K562 (cell line): ENCODE measurements around the gene CCAR1. TPM values are rescaled to one million over a fixed set of nuclear protein-coding genes. Genes with fewer than 3 reads are reported as not detected.

ENCODE experiments used
- CHD4 ChIP-seq: fragments of 200-600 bp; sonication (generic); IDR thresholded peaks from 3 replicates; pipeline ENCODE4 v1.6.1; 2012; ENCODE audit warnings: low read depth, mild to moderate bottlenecking, mixed read lengths, low read length, inconsistent platforms; ENCODE audit not compliant: insufficient read depth, insufficient replicate concordance, poor library complexity, severe bottlenecking
- EP400 ChIP-seq: fragments of 450-650 bp; IDR thresholded peaks from 2 replicates; pipeline ENCODE4 v1.6.1; 2017; ENCODE audit warnings: antibody characterized with exemption, mild to moderate bottlenecking, moderate library complexity
- FOXP1 ChIP-seq: sonication (generic); formaldehyde crosslinking; IDR thresholded peaks from 2 replicates; pipeline ENCODE4 v1.8.0; 2022; ENCODE audit warnings: mild to moderate bottlenecking, missing genetic modification reagents
- GABPB1 ChIP-seq: sonication (generic); formaldehyde crosslinking; IDR thresholded peaks from 2 replicates; pipeline ENCODE4 v1.8.0; 2022; ENCODE audit warnings: mild to moderate bottlenecking, missing genetic modification reagents
- HOXB6 ChIP-seq: fragments of 250-450 bp; sonication (Bioruptor Pico); IDR thresholded peaks from 2 replicates; pipeline ENCODE4 v1.5.1; 2022; ENCODE audit warnings: mild to moderate bottlenecking, borderline replicate concordance
- PURB ChIP-seq: sonication (generic); formaldehyde crosslinking; IDR thresholded peaks from 2 replicates; pipeline ENCODE4 v1.9.0; 2021; ENCODE audit warnings: low read depth, mild to moderate bottlenecking, missing genetic modification reagents
- PYGO2 ChIP-seq: fragments of 450-650 bp; IDR thresholded peaks from 2 replicates; pipeline ENCODE4 v1.6.1; 2016; ENCODE audit warnings: mild to moderate bottlenecking, missing genetic modification characterization, moderate library complexity, missing compliant biosample characterization
- RBBP5 ChIP-seq: fragments of 200-600 bp; sonication (generic); IDR thresholded peaks from 2 replicates; pipeline ENCODE4 v1.6.1; 2012; ENCODE audit warnings: borderline replicate concordance, mild to moderate bottlenecking, low read length, control low read depth, inconsistent platforms; ENCODE audit not compliant: insufficient read depth, poor library complexity, severe bottlenecking
- RBM25 ChIP-seq: fragments of 200-400 bp; formaldehyde crosslinking; IDR thresholded peaks from 2 replicates; pipeline ENCODE4 v1.6.1; 2018; ENCODE audit warnings: low read length, low read depth, moderate library complexity; ENCODE audit not compliant: severe bottlenecking
- SMAD3 ChIP-seq: fragments of 450-650 bp; formaldehyde crosslinking; conservative IDR thresholded peaks from 2 replicates; pipeline ENCODE4 v1.4.0; 2020; ENCODE audit warnings: mild to moderate bottlenecking
- TBP ChIP-seq: optimal IDR thresholded peaks from 2 replicates; pipeline ENCODE3; 2011; ENCODE audit warnings: low read depth, low read length, improper control_type of control experiment
- ZFPM2 ChIP-seq: fragments of 250-450 bp; sonication (Bioruptor Pico); IDR thresholded peaks from 2 replicates; pipeline ENCODE4 v1.5.1; 2022; ENCODE audit warnings: mild to moderate bottlenecking
- polyA plus RNA-seq, 8 experiments: library from polyadenylated mRNA; depleted of rRNA in 4 of 8; stranded (reverse) in 5 of 8; unstranded in 3 of 8; fragments of >200 nt; fragmentation: Nextera tagmentation in 2 of 8; fragmentation: Illumina TruSeq in 1 of 8; extraction: Ambion mirVana in 2 of 8; extraction: Trizol in 1 of 8; gene quantifications; 2 replicates each; pipeline versions ENCODE4 v1.2.1 to v1.2.3, GENCODE V29; 2011 to 2014; ENCODE audit warnings: inconsistent platforms in 1 of 8, missing spikeins in 1 of 8
- total RNA-seq, 7 experiments: library from RNA; depleted of rRNA in 6 of 7; stranded (reverse); fragments of >200 nt in 6 of 7; fragmentation: Illumina TruSeq in 2 of 7; extraction: Trizol in 2 of 7; gene quantifications; 2 replicates each; pipeline versions ENCODE4 v1.2.1 to v1.2.3, GENCODE V29; 2011 to 2021; ENCODE audit warnings: low replicate concordance in 1 of 7
- TF ChIP-seq, protein P1 (sequence below): fragments of 200-600 bp; sonication (generic); IDR thresholded peaks from one replicate; pipeline ENCODE4 v1.6.1; 2012; ENCODE audit warnings: mild to moderate bottlenecking, low read depth, low read length, inconsistent platforms
- TF ChIP-seq, protein P2 (sequence below): fragments of 450-650 bp; formaldehyde crosslinking; IDR thresholded peaks from 2 replicates; pipeline ENCODE4 v1.4.0; 2022; ENCODE audit warnings: missing genetic modification characterization

Gene CCAR1
- total and polyA plus RNA-seq, 9 of the 15 experiments (the other 6 are each of a cell fraction or from before 2014, with no cell fraction given), result 44.8 to 173 (median 111) TPM

DNA sequence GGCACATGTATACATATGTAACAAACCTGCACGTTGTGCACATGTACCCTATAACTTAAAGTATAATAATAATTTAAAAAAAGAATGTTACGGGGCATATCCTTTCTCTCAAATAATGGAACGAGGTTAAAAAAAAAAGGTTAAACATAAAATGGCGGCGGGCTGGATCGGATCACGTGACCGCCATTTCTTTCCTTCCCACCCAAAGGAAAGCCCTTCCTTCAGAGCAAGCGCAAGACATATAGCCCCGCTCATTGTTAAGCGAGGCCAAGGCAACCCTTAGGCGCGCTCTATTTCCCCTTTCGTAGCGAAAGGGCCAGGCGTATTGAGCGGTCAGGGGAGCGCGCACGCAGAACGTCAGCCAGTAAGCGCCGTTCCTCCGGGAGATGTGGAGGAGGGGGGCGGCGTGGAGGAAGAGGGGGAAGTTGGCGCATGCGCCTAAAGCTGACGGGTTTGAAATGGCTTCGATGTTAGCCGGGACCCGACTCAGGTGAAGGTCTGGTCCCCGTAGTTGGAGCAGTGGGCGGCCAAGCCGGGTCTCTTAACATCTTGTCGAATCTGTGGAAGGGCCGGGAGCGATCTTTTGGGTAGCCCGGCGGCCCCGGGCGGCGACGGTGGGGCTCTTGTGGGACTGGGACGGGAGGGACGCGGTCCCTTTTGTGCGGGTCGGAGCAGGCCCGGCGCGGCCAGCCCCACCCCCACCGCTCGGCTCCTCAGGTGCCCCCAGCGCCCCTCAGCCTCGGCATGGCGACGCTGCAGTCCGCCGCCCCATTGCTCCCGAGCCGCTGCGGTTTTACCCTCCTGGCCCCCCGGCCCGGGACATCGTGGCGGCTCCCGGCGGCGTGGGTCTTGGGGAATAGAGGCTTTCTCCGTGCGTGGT is at the start of gene CCAR1 (continued):
- TF ChIP-seq, protein P1, sequence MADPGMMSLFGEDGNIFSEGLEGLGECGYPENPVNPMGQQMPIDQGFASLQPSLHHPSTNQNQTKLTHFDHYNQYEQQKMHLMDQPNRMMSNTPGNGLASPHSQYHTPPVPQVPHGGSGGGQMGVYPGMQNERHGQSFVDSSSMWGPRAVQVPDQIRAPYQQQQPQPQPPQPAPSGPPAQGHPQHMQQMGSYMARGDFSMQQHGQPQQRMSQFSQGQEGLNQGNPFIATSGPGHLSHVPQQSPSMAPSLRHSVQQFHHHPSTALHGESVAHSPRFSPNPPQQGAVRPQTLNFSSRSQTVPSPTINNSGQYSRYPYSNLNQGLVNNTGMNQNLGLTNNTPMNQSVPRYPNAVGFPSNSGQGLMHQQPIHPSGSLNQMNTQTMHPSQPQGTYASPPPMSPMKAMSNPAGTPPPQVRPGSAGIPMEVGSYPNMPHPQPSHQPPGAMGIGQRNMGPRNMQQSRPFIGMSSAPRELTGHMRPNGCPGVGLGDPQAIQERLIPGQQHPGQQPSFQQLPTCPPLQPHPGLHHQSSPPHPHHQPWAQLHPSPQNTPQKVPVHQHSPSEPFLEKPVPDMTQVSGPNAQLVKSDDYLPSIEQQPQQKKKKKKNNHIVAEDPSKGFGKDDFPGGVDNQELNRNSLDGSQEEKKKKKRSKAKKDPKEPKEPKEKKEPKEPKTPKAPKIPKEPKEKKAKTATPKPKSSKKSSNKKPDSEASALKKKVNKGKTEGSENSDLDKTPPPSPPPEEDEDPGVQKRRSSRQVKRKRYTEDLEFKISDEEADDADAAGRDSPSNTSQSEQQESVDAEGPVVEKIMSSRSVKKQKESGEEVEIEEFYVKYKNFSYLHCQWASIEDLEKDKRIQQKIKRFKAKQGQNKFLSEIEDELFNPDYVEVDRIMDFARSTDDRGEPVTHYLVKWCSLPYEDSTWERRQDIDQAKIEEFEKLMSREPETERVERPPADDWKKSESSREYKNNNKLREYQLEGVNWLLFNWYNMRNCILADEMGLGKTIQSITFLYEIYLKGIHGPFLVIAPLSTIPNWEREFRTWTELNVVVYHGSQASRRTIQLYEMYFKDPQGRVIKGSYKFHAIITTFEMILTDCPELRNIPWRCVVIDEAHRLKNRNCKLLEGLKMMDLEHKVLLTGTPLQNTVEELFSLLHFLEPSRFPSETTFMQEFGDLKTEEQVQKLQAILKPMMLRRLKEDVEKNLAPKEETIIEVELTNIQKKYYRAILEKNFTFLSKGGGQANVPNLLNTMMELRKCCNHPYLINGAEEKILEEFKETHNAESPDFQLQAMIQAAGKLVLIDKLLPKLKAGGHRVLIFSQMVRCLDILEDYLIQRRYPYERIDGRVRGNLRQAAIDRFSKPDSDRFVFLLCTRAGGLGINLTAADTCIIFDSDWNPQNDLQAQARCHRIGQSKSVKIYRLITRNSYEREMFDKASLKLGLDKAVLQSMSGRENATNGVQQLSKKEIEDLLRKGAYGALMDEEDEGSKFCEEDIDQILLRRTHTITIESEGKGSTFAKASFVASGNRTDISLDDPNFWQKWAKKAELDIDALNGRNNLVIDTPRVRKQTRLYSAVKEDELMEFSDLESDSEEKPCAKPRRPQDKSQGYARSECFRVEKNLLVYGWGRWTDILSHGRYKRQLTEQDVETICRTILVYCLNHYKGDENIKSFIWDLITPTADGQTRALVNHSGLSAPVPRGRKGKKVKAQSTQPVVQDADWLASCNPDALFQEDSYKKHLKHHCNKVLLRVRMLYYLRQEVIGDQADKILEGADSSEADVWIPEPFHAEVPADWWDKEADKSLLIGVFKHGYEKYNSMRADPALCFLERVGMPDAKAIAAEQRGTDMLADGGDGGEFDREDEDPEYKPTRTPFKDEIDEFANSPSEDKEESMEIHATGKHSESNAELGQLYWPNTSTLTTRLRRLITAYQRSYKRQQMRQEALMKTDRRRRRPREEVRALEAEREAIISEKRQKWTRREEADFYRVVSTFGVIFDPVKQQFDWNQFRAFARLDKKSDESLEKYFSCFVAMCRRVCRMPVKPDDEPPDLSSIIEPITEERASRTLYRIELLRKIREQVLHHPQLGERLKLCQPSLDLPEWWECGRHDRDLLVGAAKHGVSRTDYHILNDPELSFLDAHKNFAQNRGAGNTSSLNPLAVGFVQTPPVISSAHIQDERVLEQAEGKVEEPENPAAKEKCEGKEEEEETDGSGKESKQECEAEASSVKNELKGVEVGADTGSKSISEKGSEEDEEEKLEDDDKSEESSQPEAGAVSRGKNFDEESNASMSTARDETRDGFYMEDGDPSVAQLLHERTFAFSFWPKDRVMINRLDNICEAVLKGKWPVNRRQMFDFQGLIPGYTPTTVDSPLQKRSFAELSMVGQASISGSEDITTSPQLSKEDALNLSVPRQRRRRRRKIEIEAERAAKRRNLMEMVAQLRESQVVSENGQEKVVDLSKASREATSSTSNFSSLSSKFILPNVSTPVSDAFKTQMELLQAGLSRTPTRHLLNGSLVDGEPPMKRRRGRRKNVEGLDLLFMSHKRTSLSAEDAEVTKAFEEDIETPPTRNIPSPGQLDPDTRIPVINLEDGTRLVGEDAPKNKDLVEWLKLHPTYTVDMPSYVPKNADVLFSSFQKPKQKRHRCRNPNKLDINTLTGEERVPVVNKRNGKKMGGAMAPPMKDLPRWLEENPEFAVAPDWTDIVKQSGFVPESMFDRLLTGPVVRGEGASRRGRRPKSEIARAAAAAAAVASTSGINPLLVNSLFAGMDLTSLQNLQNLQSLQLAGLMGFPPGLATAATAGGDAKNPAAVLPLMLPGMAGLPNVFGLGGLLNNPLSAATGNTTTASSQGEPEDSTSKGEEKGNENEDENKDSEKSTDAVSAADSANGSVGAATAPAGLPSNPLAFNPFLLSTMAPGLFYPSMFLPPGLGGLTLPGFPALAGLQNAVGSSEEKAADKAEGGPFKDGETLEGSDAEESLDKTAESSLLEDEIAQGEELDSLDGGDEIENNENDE, result no peak
- TF ChIP-seq, protein P2, sequence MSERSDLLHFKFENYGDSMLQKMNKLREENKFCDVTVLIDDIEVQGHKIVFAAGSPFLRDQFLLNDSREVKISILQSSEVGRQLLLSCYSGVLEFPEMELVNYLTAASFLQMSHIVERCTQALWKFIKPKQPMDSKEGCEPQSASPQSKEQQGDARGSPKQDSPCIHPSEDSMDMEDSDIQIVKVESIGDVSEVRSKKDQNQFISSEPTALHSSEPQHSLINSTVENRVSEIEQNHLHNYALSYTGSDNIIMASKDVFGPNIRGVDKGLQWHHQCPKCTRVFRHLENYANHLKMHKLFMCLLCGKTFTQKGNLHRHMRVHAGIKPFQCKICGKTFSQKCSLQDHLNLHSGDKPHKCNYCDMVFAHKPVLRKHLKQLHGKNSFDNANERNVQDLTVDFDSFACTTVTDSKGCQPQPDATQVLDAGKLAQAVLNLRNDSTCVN (CRISPR knock-in tag), result no peak
- no peak for TF ChIP-seq CHD4
- TF ChIP-seq EP400, result peak; percentile 94
- TF ChIP-seq HOXB6 (CRISPR knock-in tag), result no peak
- TF ChIP-seq ZFPM2 (CRISPR knock-in tag), result 0 out of 2 replicates have a peak, but pooled peaks have one; percentile 11
- peak; percentile 69 for TF ChIP-seq GABPB1
- no peak for TF ChIP-seq RBM25
- no peak; the same call in 1 of the 2 replicates for TF ChIP-seq SMAD3
- TF ChIP-seq TBP, result peak; percentile 90
- 0 out of 2 replicates have a peak, but pooled peaks have one; percentile 34 for TF ChIP-seq PYGO2
- no peak for TF ChIP-seq PURB (CRISPR knock-in tag)
- TF ChIP-seq FOXP1, result peak; percentile 43; the same call in 1 of the 2 replicates
- peak; percentile 94 for TF ChIP-seq RBBP5
